Esophagus squamous epithelium (tissue), 5 donors: ENCODE data around the gene MIPOL1. TPM values are rescaled to one million over a fixed set of nuclear protein-coding genes. Genes with fewer than 3 reads are reported as not detected.
"Not testable (repeated sequence)": the region's sequence is repeated elsewhere in the genome, so short reads cannot be mapped to it uniquely, and the experiment has no call there.

Experiments
- DNase-seq: peaks from one replicate; lab custom pipeline; 2025; lab: John Stamatoyannopoulos, UW
- H3K27ac ChIP-seq, 4 donors: fragments of 200-600 bp; sonication (generic); one replicate each; pipeline ENCODE4 v1.5.1; 2016 to 2019; ENCODE audit warnings: mild to moderate bottlenecking in 1 of 4
- H3K27me3 ChIP-seq, 4 donors: fragments of 200-600 bp; sonication (generic); 1 replicate in 3 of 4; 2 replicates in 1 of 4; pipeline versions ENCODE4 v1.5.1 to v1.6.0; 2017 to 2021; ENCODE audit warnings: antibody characterized with exemption in 1 of 4
- H3K36me3 ChIP-seq, 3 donors: fragments of 200-600 bp; sonication (generic); one replicate each; pipeline ENCODE4 v1.5.1; 2016 to 2019
- H3K4me1 ChIP-seq, 3 donors: fragments of 200-600 bp; sonication (generic); one replicate each; pipeline ENCODE4 v1.5.1; 2017 to 2019
- H3K4me3 ChIP-seq, 4 donors: fragments of 200-600 bp; sonication (generic); 1 replicate in 3 of 4; 2 replicates in 1 of 4; pipeline ENCODE4 v1.5.1; 2016 to 2019; ENCODE audit warnings: mild to moderate bottlenecking in 2 of 4, moderate library complexity in 1 of 4
- H3K9me3 ChIP-seq, 3 donors: fragments of 200-600 bp; sonication (generic); one replicate each; pipeline ENCODE4 v1.5.1; 2016 to 2019
- POLR2A ChIP-seq, 4 donors: fragments of 450-650 bp; IDR thresholded peaks; one replicate each; pipeline ENCODE4 v1.6.1; 2017; ENCODE audit warnings: antibody characterized with exemption in 4 of 4, mild to moderate bottlenecking in 4 of 4, moderate library complexity in 3 of 4
- WGBS, 2 donors: methylation state at CpG; one replicate each; pipeline ENCODE4 v1.1.5; 2018; 5-methylcytosine and 5-hydroxymethylcytosine counted together
- intact Hi-C: fragments of 100-400 bp; cut with DNase I; formaldehyde crosslinking; loops from one replicate; pipeline ENCODE4 v1.15.0; 2022
- total RNA-seq, 4 donors: library from RNA; depleted of rRNA; stranded (reverse); fragments of >200 nt; gene quantifications; one replicate each; pipeline ENCODE4 v1.1.0, GENCODE V29; 2016
- TF ChIP-seq, protein P1 (sequence below), 6 experiments: fragments of 450-650 bp in 4 of 6; fragments of 200-600 bp in 2 of 6; sonication (generic) in 2 of 6; IDR thresholded peaks; one replicate each; pipeline ENCODE4 v1.5.1; 2016 to 2019; ENCODE audit warnings: antibody characterized with exemption in 6 of 6, mild to moderate bottlenecking in 4 of 6, moderate library complexity in 4 of 6
- donor health status: DM: yes; HTN: yes; CAD: no.

The MIPOL1 gene
- total RNA-seq, 4 donors from 2014 or later, result 4.9 to 13.7 (median 7.1) TPM

DNA sequence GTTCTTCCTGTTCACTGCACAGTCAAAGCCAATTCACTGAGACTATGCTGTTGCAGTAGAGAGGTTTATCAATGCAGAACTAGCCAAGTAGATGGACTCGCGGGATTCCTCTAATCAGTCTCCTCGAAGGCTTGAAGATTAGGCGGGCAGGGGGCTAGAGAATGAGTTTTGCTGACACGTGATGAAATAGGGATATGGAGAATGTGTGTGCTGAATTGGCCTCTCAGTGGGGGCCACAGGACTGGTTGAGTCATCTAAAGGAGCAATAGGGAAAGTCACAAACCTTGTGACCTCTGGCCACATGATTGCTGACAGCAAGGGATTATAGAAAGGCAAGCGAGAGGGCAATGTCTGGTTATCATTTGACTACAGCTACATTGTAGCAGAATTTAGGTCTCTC is 12.7 kb downstream of the MIPOL1 start:
- 94 to 95% methylated on average over 5 to 6 of the region's 6 CpGs for WGBS, 2 donors
- H3K27ac ChIP-seq, result no peak overlapping the region
- H3K27me3 ChIP-seq, result no peaks in the 10 kb centered on the region
- TF ChIP-seq, protein P1, sequence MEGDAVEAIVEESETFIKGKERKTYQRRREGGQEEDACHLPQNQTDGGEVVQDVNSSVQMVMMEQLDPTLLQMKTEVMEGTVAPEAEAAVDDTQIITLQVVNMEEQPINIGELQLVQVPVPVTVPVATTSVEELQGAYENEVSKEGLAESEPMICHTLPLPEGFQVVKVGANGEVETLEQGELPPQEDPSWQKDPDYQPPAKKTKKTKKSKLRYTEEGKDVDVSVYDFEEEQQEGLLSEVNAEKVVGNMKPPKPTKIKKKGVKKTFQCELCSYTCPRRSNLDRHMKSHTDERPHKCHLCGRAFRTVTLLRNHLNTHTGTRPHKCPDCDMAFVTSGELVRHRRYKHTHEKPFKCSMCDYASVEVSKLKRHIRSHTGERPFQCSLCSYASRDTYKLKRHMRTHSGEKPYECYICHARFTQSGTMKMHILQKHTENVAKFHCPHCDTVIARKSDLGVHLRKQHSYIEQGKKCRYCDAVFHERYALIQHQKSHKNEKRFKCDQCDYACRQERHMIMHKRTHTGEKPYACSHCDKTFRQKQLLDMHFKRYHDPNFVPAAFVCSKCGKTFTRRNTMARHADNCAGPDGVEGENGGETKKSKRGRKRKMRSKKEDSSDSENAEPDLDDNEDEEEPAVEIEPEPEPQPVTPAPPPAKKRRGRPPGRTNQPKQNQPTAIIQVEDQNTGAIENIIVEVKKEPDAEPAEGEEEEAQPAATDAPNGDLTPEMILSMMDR (IDR thresholded peaks at IDR 0.05), result no peak
- TF ChIP-seq POLR2A (IDR thresholded peaks at IDR 0.05), result no peak
- no peak for DNase-seq
- intact Hi-C loops, result no loop called here
- H3K4me1 ChIP-seq, result peaks cover 0 to 4% (median 0%) of the 10 kb centered on the region in 3 donors
- H3K9me3 ChIP-seq, result peaks cover 0 to 14% (median 9%) of the 10 kb centered on the region in 3 donors
- peaks cover 0 to 9% (median 0%) of the 10 kb centered on the region in 3 donors for H3K36me3 ChIP-seq
- no peak overlapping the region for H3K4me3 ChIP-seq

DNA sequence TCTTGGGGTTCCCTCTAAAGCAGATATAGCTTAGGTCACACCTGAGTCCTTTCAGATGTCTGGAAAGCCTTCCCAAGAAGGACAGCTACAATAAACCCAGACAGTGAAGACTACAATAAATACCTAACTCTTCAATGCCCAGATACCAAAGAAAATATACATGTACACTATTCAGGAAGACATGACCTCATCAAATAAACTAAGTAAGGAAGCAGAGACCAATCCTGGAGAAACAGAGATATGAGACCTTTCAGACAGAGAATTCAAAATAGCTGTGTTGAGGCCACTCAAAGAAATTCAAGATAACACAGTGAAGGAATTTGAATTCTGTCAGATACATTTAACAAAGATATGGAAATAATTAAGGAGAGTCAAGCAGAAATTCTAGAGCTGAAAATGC is 15.3 kb downstream of the MIPOL1 start:
- TF ChIP-seq, protein P1 (IDR thresholded peaks at IDR 0.05), result no peak
- TF ChIP-seq POLR2A (IDR thresholded peaks at IDR 0.05), result no peak
- no peak for DNase-seq
- Histone ChIP-seq H3K4me1 (peaks cover 0 to 4% (median 0%) of the 10 kb centered on the region in 3 donors), H3K36me3 (peaks cover 0 to 9% (median 0%) of the 10 kb centered on the region in 3 donors), H3K27me3 (no peaks in the 10 kb centered on the region), H3K9me3 (no peaks in the 10 kb centered on the region), H3K4me3 (no peak overlapping the region), H3K27ac (no peak overlapping the region)
- intact Hi-C loops, result no loop called here

DNA sequence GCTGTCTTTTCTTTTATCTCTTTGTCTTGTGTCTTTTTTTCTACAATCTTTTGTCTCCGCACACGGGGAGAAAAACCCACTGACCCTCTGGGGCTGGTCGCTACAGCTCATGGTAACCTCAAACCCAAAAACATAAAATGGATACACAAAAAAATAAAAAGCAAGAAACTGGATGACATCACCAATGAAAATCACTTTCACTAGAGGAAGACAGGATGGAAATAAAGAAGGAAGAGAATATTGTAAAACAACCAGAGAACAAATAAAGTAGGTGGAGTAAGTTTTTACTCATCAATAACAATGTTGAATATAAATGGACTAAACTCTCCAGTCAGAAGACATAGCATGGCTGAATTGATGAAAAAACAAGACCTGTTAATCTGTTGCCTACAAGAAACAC is 17.6 kb downstream of the MIPOL1 start:
- Histone ChIP-seq H3K36me3 (peaks cover 0 to 9% (median 0%) of the 10 kb centered on the region in 3 donors), H3K4me1 (peaks cover 0 to 4% (median 0%) of the 10 kb centered on the region in 3 donors), H3K27ac (no peak overlapping the region), H3K27me3 (no peaks in the 10 kb centered on the region), H3K9me3 (no peaks in the 10 kb centered on the region), H3K4me3 (no peak overlapping the region)
- intact Hi-C loops, result no loop called here
- TF ChIP-seq, protein P1 (IDR thresholded peaks at IDR 0.05), result no peak
- no peak for TF ChIP-seq POLR2A (IDR thresholded peaks at IDR 0.05)
- DNase-seq, result no peak
- WGBS, 2 donors, result 83% methylated on average over 3 of the region's 3 CpGs; no CpG with 5 or more reads in 1 of the 2 donors

DNA sequence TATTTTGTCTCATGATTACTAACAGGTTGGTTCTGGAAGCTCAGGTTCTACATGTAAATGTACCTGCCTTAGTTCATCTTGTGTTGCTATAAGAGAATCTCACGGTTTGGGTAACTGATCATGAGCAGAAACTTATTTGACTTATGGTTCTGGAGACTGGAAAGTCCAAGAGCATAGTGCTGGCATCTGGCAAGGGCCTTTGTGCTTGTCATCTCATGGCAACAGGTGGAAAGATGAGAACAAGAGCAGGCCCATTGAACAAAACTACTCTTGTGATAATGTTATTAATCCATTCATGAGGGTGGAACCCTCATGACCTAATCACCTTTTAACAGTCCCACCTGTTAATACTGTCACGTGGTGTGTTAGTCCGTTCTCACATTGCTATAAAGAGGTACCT is 23.3 kb downstream of the MIPOL1 start:
- intact Hi-C loops, result no loop called here
- H3K27ac ChIP-seq, result no peak overlapping the region
- H3K4me3 ChIP-seq, result no peak overlapping the region
- H3K36me3 ChIP-seq, result peaks cover 0 to 14% (median 0%) of the 10 kb centered on the region in 3 donors
- TF ChIP-seq, protein P1 (IDR thresholded peaks at IDR 0.05), result no peak
- no peak for TF ChIP-seq POLR2A (IDR thresholded peaks at IDR 0.05)
- no peak for DNase-seq
- WGBS, 2 donors, result 72 to 94% methylated on average over 3 of the region's 3 CpGs
- peaks cover 0 to 13% (median 10%) of the 10 kb centered on the region in 3 donors for H3K9me3 ChIP-seq
- H3K27me3 ChIP-seq, result no peaks in the 10 kb centered on the region
- no peaks in the 10 kb centered on the region for H3K4me1 ChIP-seq

DNA sequence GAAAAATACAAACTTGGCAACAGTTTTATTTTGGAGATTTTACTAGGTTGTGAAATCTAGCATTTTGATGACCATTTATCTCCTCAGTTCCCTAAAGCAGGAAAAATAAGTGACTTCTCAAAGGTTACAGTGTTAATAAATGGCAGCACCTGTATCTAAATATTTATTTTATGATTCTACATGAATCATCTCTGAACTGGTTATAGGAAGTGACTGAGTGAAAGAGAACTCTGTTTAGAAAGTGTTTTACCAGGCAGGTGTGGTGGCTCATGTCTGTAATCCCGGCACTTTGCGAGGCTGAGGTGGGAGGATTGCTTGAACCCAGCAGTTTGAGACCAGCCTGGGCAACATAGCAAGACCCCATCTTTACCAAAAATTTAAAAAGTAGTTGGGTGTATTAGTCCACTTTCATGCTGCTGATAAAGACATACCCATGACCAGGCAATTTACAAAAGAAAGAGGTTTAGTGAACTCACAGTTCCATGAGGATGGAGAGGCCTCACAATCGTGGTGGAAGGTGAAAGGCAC is 26.3 kb downstream of the MIPOL1 start:
- H3K36me3 ChIP-seq, result peaks cover 0 to 14% (median 0%) of the 10 kb centered on the region in 3 donors
- 36 to 69% methylated on average over 3 of the region's 3 CpGs for WGBS, 2 donors
- H3K27me3 ChIP-seq, result no peaks in the 10 kb centered on the region
- no peak for DNase-seq
- TF ChIP-seq, protein P1 (IDR thresholded peaks at IDR 0.05), result no peak
- no peak for TF ChIP-seq POLR2A (IDR thresholded peaks at IDR 0.05)
- no peak overlapping the region for H3K27ac ChIP-seq
- no peak overlapping the region for H3K4me3 ChIP-seq
- H3K9me3 ChIP-seq, result peaks cover 0 to 13% (median 10%) of the 10 kb centered on the region in 3 donors
- intact Hi-C loops, result no loop called here
- H3K4me1 ChIP-seq, result no peaks in the 10 kb centered on the region

DNA sequence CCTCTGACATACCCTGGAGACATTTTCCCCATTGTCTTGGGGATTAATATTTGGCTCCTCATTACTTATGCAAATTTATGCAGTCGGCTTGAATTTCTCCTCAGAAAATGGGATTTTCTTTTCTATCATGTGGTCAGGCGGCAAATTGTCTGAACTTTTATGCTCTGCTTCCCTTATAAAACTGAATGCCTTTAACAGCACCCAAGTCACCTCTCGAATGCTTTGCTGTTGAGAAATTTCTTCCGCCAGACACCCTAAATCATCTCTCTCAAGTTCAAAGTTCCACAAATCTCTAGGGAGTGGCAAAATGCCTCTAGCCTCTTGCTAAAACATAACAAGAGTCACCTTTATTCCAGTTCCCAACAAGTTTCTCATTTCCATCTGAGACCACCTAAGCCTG is 27.9 kb downstream of the MIPOL1 start:
- DNase-seq, H3K27me3 ChIP-seq, H3K4me3 ChIP-seq, H3K4me1 ChIP-seq, intact Hi-C loops, H3K27ac ChIP-seq: not testable (repeated sequence)
- H3K9me3 ChIP-seq, result peaks cover 0 to 13% (median 10%) of the 10 kb centered on the region in 3 donors
- H3K36me3 ChIP-seq, result peaks cover 0 to 14% (median 0%) of the 10 kb centered on the region in 3 donors
- WGBS, 2 donors, result 96 to 97% methylated on average over 4 of the region's 4 CpGs
